ENCODE results near the gene GALNT9. TPM values are rescaled to one million over a fixed set of nuclear protein-coding genes. Genes with fewer than 3 reads are reported as not detected.
A peak's percentile ranks its signal among the peaks of the same experiment; 100 is the strongest.
"Not testable (repeated sequence)": the region's sequence is repeated elsewhere in the genome, so short reads cannot be mapped to it uniquely, and the experiment has no call there.

The GALNT9 gene
- total RNA-seq (2014; rRNA removed; shearing (Covaris generic)) (1.4 and 1.5 TPM in 2 replicates), polyA plus RNA-seq (2016; fragmentation: Nextera tagmentation; extraction: Ambion mirVana) (0.33 TPM in 2 replicates)

DNA sequence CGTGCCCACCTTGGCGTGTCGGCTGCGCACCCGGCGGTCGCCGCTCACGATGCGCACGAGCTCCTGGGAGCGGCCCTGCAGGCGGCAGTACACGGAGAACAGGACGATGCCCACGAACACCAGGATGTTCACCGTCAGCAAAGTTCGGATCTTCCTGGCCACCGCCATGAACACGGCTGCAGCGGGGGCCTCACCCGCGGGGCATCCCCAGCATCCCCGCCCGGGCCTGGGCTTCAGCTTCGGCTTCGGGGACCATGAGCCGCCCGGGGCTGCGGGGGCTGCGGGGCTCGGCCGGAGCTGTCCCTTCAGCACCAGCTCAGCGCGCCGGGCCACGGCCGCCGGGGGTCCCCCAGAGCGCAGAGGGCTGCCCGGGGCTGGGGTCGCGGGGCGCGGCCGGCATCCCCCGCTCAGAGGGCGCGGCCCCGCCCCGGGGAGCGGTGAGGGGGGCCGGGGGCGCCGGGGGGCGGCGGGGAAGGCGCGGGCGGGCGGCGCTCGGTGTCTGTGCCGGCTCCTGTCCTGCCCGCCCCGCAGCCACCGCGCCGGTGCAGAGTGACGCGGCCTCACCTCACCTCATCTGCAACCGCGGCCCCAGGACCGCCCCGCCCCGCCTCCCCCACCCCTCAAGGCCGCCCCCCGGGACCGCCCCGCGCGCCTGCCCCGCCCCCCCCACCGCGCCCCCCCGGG, at the start of gene GALNT9:
Gene GALNT9 (minus strand): TSS at position 554 of the 684 bp plus-strand sequence. CDS start 386 bp downstream, at position 168.
- Histone ChIP-seq H2AFZ (no peak within 1 kb of the TSS), H3K36me3 (ENCODE audit: low read depth) (no peaks in the 10 kb centered on the region), H3K9me2 (ENCODE audit: insufficient read depth) (no peaks in the 10 kb centered on the region), H3K4me1 (ENCODE audit: insufficient read depth) (peaks cover 16% of the 10 kb centered on the region; the same call in 1 of the 2 replicates), H3K9ac (no peak within 1 kb of the TSS), H3K27me3 (replicated peaks; ENCODE audit: insufficient read depth) (peaks cover 18% of the 10 kb centered on the region), H3K27ac (no peak within 1 kb of the TSS), H3F3A (ENCODE audit: insufficient read depth) (peaks cover 14% of the 10 kb centered on the region), H3K4me2 (ENCODE audit: unreplicated experiment) (no peak within 1 kb of the TSS), H4K20me1 (ENCODE audit: insufficient read depth) (no peaks in the 10 kb centered on the region), H3K4me3 (no peak within 1 kb of the TSS), H3K9me3 (ENCODE audit: low read depth) (no peaks in the 10 kb centered on the region), H3K79me2 (ENCODE audit: insufficient read depth) (no peaks in the 10 kb centered on the region)
- peak; percentile 53 for DNase-seq
- TF ChIP-seq EZH2 (IDR thresholded peaks at IDR 0.05; ENCODE audit: insufficient read depth, poor library complexity, severe bottlenecking): no peak
- no peak for TF ChIP-seq EZH2phosphoT487 (IDR thresholded peaks at IDR 0.05; ENCODE audit: insufficient read depth, low read depth)
- in situ Hi-C loops (cut with MboI): no loop called here
- WGBS, 2 experiments (ENCODE audit: low coverage in 1 of 2, low lambda C conversion rate in 2 of 2, missing lambda C conversion rate in 2 of 2): 7 to 13% methylated on average over 29 to 36 of the region's 86 CpGs

- H3K9me2 ChIP-seq (ENCODE audit: insufficient read depth); H3K4me2 ChIP-seq (ENCODE audit: unreplicated experiment); H4K20me1 ChIP-seq (ENCODE audit: insufficient read depth); H3K4me3 ChIP-seq; H3K9ac ChIP-seq; H3K27ac ChIP-seq; H3K9me3 ChIP-seq (ENCODE audit: low read depth); H3F3A ChIP-seq (ENCODE audit: insufficient read depth); H3K36me3 ChIP-seq (ENCODE audit: low read depth); in situ Hi-C loops (cut with MboI); H2AFZ ChIP-seq; H3K4me1 ChIP-seq (ENCODE audit: insufficient read depth); DNase-seq; H3K79me2 ChIP-seq (ENCODE audit: insufficient read depth): not testable (repeated sequence)
- 35 to 37% methylated on average over 6 of the region's 6 CpGs for WGBS, 2 experiments (ENCODE audit: low coverage in 1 of 2, low lambda C conversion rate in 2 of 2, missing lambda C conversion rate in 2 of 2)
- H3K27me3 ChIP-seq (replicated peaks; ENCODE audit: insufficient read depth): peaks cover 69% of the 10 kb centered on the region
Measured at GRCh38 chr12:132379057-132379456, 49.7 kb upstream of the GALNT9 start.

GRCh38 chr12:132377147-132377546, 47.8 kb upstream of the GALNT9 start:
- no peaks in the 10 kb centered on the region for H3K4me1 ChIP-seq (ENCODE audit: insufficient read depth)

GRCh38 chr12:132376464-132376830, 47.1 kb upstream of the GALNT9 start:
- Histone ChIP-seq H2AFZ (no peak overlapping the region), H3K4me1 (ENCODE audit: insufficient read depth) (no peaks in the 10 kb centered on the region), H4K20me1 (ENCODE audit: insufficient read depth) (no peaks in the 10 kb centered on the region), H3K27ac (no peak overlapping the region), H3K9me3 (ENCODE audit: low read depth) (no peaks in the 10 kb centered on the region), H3K36me3 (ENCODE audit: low read depth) (no peaks in the 10 kb centered on the region), H3K9me2 (ENCODE audit: insufficient read depth) (no peaks in the 10 kb centered on the region), H3K9ac (no peak overlapping the region), H3K79me2 (ENCODE audit: insufficient read depth) (no peaks in the 10 kb centered on the region), H3K4me2 (ENCODE audit: unreplicated experiment) (no peak overlapping the region), H3F3A (ENCODE audit: insufficient read depth) (no peaks in the 10 kb centered on the region), H3K4me3 (no peak overlapping the region), H3K27me3 (replicated peaks; ENCODE audit: insufficient read depth) (peaks cover 71% of the 10 kb centered on the region)
- DNase-seq: no peak
- TF ChIP-seq EZH2 (IDR thresholded peaks at IDR 0.05; ENCODE audit: insufficient read depth, poor library complexity, severe bottlenecking): no peak
- TF ChIP-seq EZH2phosphoT487 (IDR thresholded peaks at IDR 0.05; ENCODE audit: insufficient read depth, low read depth): no peak
- in situ Hi-C loops (cut with MboI): no loop called here
- WGBS, 2 experiments (ENCODE audit: low coverage in 1 of 2, low lambda C conversion rate in 2 of 2, missing lambda C conversion rate in 2 of 2): 37 to 52% methylated on average over 10 of the region's 10 CpGs

More at GRCh38 chr12:132377147-132377546, 47.8 kb upstream of the GALNT9 start:
- no peaks in the 10 kb centered on the region for H3K9me2 ChIP-seq (ENCODE audit: insufficient read depth)
- no peak overlapping the region for H3K4me2 ChIP-seq (ENCODE audit: unreplicated experiment)
- no peaks in the 10 kb centered on the region for H3K79me2 ChIP-seq (ENCODE audit: insufficient read depth)
- H2AFZ ChIP-seq: no peak overlapping the region
- in situ Hi-C loops (cut with MboI): no loop called here
- no peaks in the 10 kb centered on the region for H3K36me3 ChIP-seq (ENCODE audit: low read depth)
- H4K20me1 ChIP-seq (ENCODE audit: insufficient read depth): no peaks in the 10 kb centered on the region
- H3K9ac ChIP-seq: no peak overlapping the region
- no peaks in the 10 kb centered on the region for H3F3A ChIP-seq (ENCODE audit: insufficient read depth)
- H3K9me3 ChIP-seq (ENCODE audit: low read depth): no peaks in the 10 kb centered on the region
- TF ChIP-seq EZH2 (IDR thresholded peaks at IDR 0.05; ENCODE audit: insufficient read depth, poor library complexity, severe bottlenecking) (no peak), EZH2phosphoT487 (IDR thresholded peaks at IDR 0.05; ENCODE audit: insufficient read depth, low read depth) (no peak)
- H3K27ac ChIP-seq: no peak overlapping the region
- no peak for DNase-seq
- 17% methylated on average over 2 of the region's 2 CpGs; no CpG with 5 or more reads in 1 of the 2 experiments for WGBS, 2 experiments (ENCODE audit: low coverage in 1 of 2, low lambda C conversion rate in 2 of 2, missing lambda C conversion rate in 2 of 2)
- H3K4me3 ChIP-seq: no peak overlapping the region
- H3K27me3 ChIP-seq (replicated peaks; ENCODE audit: insufficient read depth): peaks cover 71% of the 10 kb centered on the region
